HCT116 (cell line): ENCODE data around the gene MON2. TPM values are rescaled to one million over a fixed set of nuclear protein-coding genes. Genes with fewer than 3 reads are reported as not detected.
"Not testable (repeated sequence)": the region's sequence is repeated elsewhere in the genome, so short reads cannot be mapped to it uniquely, and the experiment has no call there.

Source experiments
- ATAC-seq: fragments of 200-7000 bp; cut with Tn5 transposase; 2 replicates; pipeline ENCODE4 v1.9.1; 2020; ENCODE audit warnings: mild to moderate bottlenecking, moderate library complexity
- BruUV-seq: library from RNA; stranded (reverse); fragments of 400-500 nt; replicated peaks from 2 replicates; lab custom pipeline; 2021; lab: Mats Ljungman, UMichigan
- CTCF ChIA-PET: fragments of 300-600 bp; sonication (Branson Sonifier 250); formaldehyde crosslinking; loops from one replicate; lab custom pipeline; 2021; ENCODE audit warnings: antibody characterized with exemption; lab: Charles Lee
- POLR2A ChIA-PET: fragments of 300-600, 350-600 bp; sonication (Branson Sonifier 250); formaldehyde crosslinking; loops from one replicate; lab custom pipeline; 2021; ENCODE audit warnings: antibody characterized with exemption; lab: Charles Lee
- RAD21 ChIA-PET, 2 experiments: fragments of 300-600 bp; sonication (Branson Sonifier 250); formaldehyde crosslinking; loops; one replicate each; lab custom pipeline; 2023; ENCODE audit warnings: low total read pairs in 2 of 2; ENCODE audit not compliant: uncharacterized antibody in 2 of 2, unreplicated experiment in 2 of 2, low non-redundant PET in 1 of 2; lab: Charles Lee
- DNase-seq: peaks from one replicate; pipeline ENCODE4 v3.0.0-alpha.2; 2010; ENCODE audit warnings: low read depth, low spot score
- H2AFZ ChIP-seq: fragments of 200-600 bp; shearing (Covaris generic), sonication (generic); 2 replicates; pipeline ENCODE4 v1.6.1; 2017; ENCODE audit warnings: low read depth, mixed run types, mixed read lengths, antibody characterized with exemption, low read length; ENCODE audit not compliant: poor library complexity, severe bottlenecking
- H3K27ac ChIP-seq: 2 replicates; pipeline ENCODE4 v1.5.1; 2012; ENCODE audit warnings: low read depth, low read length
- H3K27me3 ChIP-seq: fragments of 200-600 bp; sonication (generic); 2 replicates; pipeline ENCODE4 v1.6.1; 2016; ENCODE audit warnings: mixed run types, low read length, mixed read lengths; ENCODE audit not compliant: insufficient read depth
- H3K36me3 ChIP-seq, 2 experiments: fragments of 200-500 bp in 1 of 2; fragments of 200-600 bp in 1 of 2; sonication (Bioruptor generic) in 1 of 2; sonication (generic) in 1 of 2; 2 replicates each; pipeline versions ENCODE4 v1.5.1 to v1.6.1; 2014 to 2016; ENCODE audit warnings: low read length in 2 of 2, inconsistent platforms in 1 of 2, mixed read lengths in 1 of 2, mixed run types in 1 of 2; ENCODE audit not compliant: insufficient read depth in 2 of 2, control insufficient read depth in 1 of 2
- H3K4me1 ChIP-seq, 2 experiments: fragments of 200-600 bp in 1 of 2; sonication (generic) in 1 of 2; 2 replicates each; pipeline versions ENCODE4 v1.5.1 to v1.6.1; 2012 to 2017; ENCODE audit warnings: low read length in 2 of 2, inconsistent platforms in 1 of 2, mild to moderate bottlenecking in 1 of 2, mixed read lengths in 1 of 2, mixed run types in 1 of 2, moderate library complexity in 1 of 2; ENCODE audit not compliant: insufficient read depth in 2 of 2, control insufficient read depth in 1 of 2
- H3K4me2 ChIP-seq: fragments of 200-600 bp; sonication (generic); 2 replicates; pipeline ENCODE4 v1.6.1; 2017; ENCODE audit warnings: mixed run types, low read length, mixed read lengths
- H3K4me3 ChIP-seq, 2 experiments: fragments of 200-600 bp in 1 of 2; sonication (generic) in 1 of 2; replicated peaks in 1 of 2; 2 replicates each; pipeline ENCODE4 v1.5.1; 2011 to 2016; ENCODE audit warnings: low read length in 2 of 2, control low read depth in 1 of 2, low read depth in 1 of 2, mild to moderate bottlenecking in 1 of 2, mixed read lengths in 1 of 2, mixed run types in 1 of 2
- H3K79me2 ChIP-seq: fragments of 200-600 bp; sonication (generic); 2 replicates; pipeline ENCODE4 v1.6.1; 2017; ENCODE audit warnings: mild to moderate bottlenecking, mixed run types, low read length, moderate library complexity, mixed read lengths; ENCODE audit not compliant: insufficient read depth
- H3K9ac ChIP-seq: fragments of 200-600 bp; sonication (generic); 2 replicates; pipeline ENCODE4 v1.6.1; 2016; ENCODE audit warnings: low read length, mixed read lengths
- H3K9me2 ChIP-seq: fragments of 200-600 bp; sonication (generic), shearing (Covaris generic); 2 replicates; pipeline ENCODE4 v1.6.1; 2017; ENCODE audit warnings: mixed run types, mild to moderate bottlenecking, moderate library complexity; ENCODE audit not compliant: insufficient read depth
- H3K9me3 ChIP-seq, 2 experiments: fragments of 200-500 bp in 1 of 2; fragments of 200-600 bp in 1 of 2; sonication (Bioruptor generic) in 1 of 2; sonication (generic) in 1 of 2; 2 replicates each; pipeline ENCODE4 v1.6.1; 2014 to 2017; ENCODE audit warnings: low read length in 2 of 2, mixed read lengths in 2 of 2, inconsistent platforms in 1 of 2, low read depth in 1 of 2, mild to moderate bottlenecking in 1 of 2, mixed run types in 1 of 2, moderate library complexity in 1 of 2; ENCODE audit not compliant: control insufficient read depth in 1 of 2, insufficient read depth in 1 of 2
- H4K20me1 ChIP-seq: fragments of 200-600 bp; sonication (generic), shearing (Covaris generic); 2 replicates; pipeline ENCODE4 v1.6.1; 2017; ENCODE audit warnings: mixed run types, mild to moderate bottlenecking, moderate library complexity; ENCODE audit not compliant: insufficient read depth
- CBX3 ChIP-seq: IDR thresholded peaks from 2 replicates; pipeline ENCODE4 v1.6.1; 2012; ENCODE audit warnings: low read depth
- CEBPB ChIP-seq: IDR thresholded peaks from 2 replicates; pipeline ENCODE4 v1.6.1; 2012; ENCODE audit warnings: low read depth
- ELF1 ChIP-seq: IDR thresholded peaks from 2 replicates; pipeline ENCODE4 v1.6.1; 2012; ENCODE audit warnings: low read depth, borderline replicate concordance
- EZH2 ChIP-seq: fragments of 200-600 bp; sonication (generic); IDR thresholded peaks from 2 replicates; pipeline ENCODE4 v1.6.1; 2017; ENCODE audit warnings: antibody characterized with exemption, mixed run types
- EZH2phosphoT487 ChIP-seq: fragments of 200-600 bp; IDR thresholded peaks from 2 replicates; pipeline ENCODE4 v1.6.1; 2018; ENCODE audit warnings: antibody characterized with exemption, borderline replicate concordance
- JUND ChIP-seq: IDR thresholded peaks from 2 replicates; pipeline ENCODE4 v1.6.1; 2012
- POLR2A ChIP-seq: IDR thresholded peaks from 2 replicates; pipeline ENCODE4 v1.7.0; 2011; ENCODE audit warnings: borderline replicate concordance; ENCODE audit not compliant: insufficient read depth, insufficient read length; ENCODE audit errors: extremely low read depth
- SIN3A ChIP-seq: IDR thresholded peaks from 2 replicates; pipeline ENCODE4 v1.6.1; 2012; ENCODE audit warnings: low read depth
- SP1 ChIP-seq: IDR thresholded peaks from 2 replicates; pipeline ENCODE4 v1.6.1; 2012; ENCODE audit warnings: low read depth
- SRF ChIP-seq: IDR thresholded peaks from 2 replicates; pipeline ENCODE4 v1.6.1; 2012; ENCODE audit warnings: low read depth
- TCF7L2 ChIP-seq: IDR thresholded peaks from 2 replicates; pipeline ENCODE4 v1.7.0; 2011; ENCODE audit warnings: borderline replicate concordance, inconsistent platforms; ENCODE audit not compliant: insufficient read depth, insufficient read length; ENCODE audit errors: extremely low read depth
- YY1 ChIP-seq: IDR thresholded peaks from 2 replicates; pipeline ENCODE4 v1.6.1; 2011; ENCODE audit warnings: low read length, low read depth, moderate library complexity, mild to moderate bottlenecking; ENCODE audit not compliant: insufficient replicate concordance; ENCODE audit errors: extremely low read depth
- ZNF274 ChIP-seq: fragments of 200-500 bp; sonication (Bioruptor generic); IDR thresholded peaks from 2 replicates; pipeline ENCODE4 v1.6.1; 2014; ENCODE audit warnings: mild to moderate bottlenecking, low read depth, low read length, inconsistent platforms
- intact Hi-C: fragments of 100-400 bp; cut with micrococcal nuclease; formaldehyde crosslinking; loops from 2 replicates; pipeline ENCODE4 v1.10.0; 2022
- total RNA-seq: library from RNA; stranded (reverse); gene quantifications from one replicate; pipeline ENCODE4 v1.2.1, GENCODE V29; 2021; ENCODE audit not compliant: unreplicated experiment
- TF ChIP-seq, protein P1 (sequence below): IDR thresholded peaks from 2 replicates; pipeline ENCODE4 v1.6.1; 2012
- TF ChIP-seq, protein P2 (sequence below), 3 experiments: fragments of 200-600 bp in 1 of 3; sonication (generic) in 1 of 3; IDR thresholded peaks in 2 of 3; conservative IDR thresholded peaks in 1 of 3; 2 replicates each; pipeline ENCODE4 v1.5.1; 2012 to 2017; ENCODE audit warnings: low read depth in 2 of 3, low read length in 2 of 3, antibody characterized with exemption in 1 of 3, borderline replicate concordance in 1 of 3, control low read depth in 1 of 3, mild to moderate bottlenecking in 1 of 3, mixed read lengths in 1 of 3, mixed run types in 1 of 3, moderate library complexity in 1 of 3; ENCODE audit not compliant: insufficient read depth in 1 of 3
- TF ChIP-seq, protein P3 (sequence below): IDR thresholded peaks from 2 replicates; pipeline ENCODE4 v1.6.1; 2011; ENCODE audit warnings: mild to moderate bottlenecking, low read length, moderate library complexity; ENCODE audit not compliant: insufficient replicate concordance; ENCODE audit errors: extremely low read depth
- TF ChIP-seq, protein P4 (sequence below): IDR thresholded peaks from 2 replicates; pipeline ENCODE4 v1.6.1; 2012

MON2 gene
- total RNA-seq, 1 experiment from 2014 or later, result 30.7 TPM

DNA sequence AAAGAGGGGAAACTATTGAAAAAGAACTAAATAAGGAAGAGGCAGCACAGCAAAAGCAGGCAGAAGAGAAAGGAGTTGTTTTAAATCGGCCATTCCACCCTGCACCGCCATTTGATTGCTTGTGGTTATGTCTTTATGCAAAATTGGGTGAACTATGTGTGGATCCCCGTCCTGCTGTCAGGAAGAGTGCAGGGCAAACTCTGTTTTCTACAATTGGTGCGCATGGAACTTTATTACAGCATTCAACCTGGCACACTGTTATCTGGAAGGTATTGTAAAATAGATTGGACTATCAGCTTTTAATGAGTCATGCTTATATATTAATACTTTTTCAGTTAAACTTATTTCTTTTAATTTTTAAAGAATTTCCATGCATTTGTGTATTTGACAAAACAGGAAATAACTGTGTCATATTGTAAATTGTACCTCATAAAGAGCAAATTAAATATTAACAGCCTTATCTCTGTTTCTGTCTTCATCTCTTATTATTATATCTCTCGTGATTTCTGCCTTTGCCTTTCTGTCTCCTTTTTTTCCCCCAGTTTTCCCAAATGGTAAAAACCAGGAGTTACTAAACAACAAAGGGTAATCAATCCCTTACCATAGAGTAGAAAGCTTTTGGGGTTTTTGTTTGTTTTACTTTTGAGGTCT, 86.4 kb downstream of the MON2 start:
- intact Hi-C loops, result no loop called here
- 0 out of 4 replicates have a peak, but pooled peaks cover 0 to 8% of the 10 kb centered on the region in 2 experiments for H3K36me3 ChIP-seq
- no peaks in the 10 kb centered on the region for H3K9me2 ChIP-seq
- POLR2A ChIA-PET, result no interaction called here
- RAD21 ChIA-PET, result no interaction called here
- H3K9ac ChIP-seq, result no peak overlapping the region
- CTCF ChIA-PET, result no interaction called here
- H3K27ac ChIP-seq, result no peak overlapping the region
- no peak for TF ChIP-seq SIN3A
- TF ChIP-seq, protein P1, sequence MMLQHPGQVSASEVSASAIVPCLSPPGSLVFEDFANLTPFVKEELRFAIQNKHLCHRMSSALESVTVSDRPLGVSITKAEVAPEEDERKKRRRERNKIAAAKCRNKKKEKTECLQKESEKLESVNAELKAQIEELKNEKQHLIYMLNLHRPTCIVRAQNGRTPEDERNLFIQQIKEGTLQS, result no peak
- no peak for TF ChIP-seq SRF
- TF ChIP-seq, protein P2, sequence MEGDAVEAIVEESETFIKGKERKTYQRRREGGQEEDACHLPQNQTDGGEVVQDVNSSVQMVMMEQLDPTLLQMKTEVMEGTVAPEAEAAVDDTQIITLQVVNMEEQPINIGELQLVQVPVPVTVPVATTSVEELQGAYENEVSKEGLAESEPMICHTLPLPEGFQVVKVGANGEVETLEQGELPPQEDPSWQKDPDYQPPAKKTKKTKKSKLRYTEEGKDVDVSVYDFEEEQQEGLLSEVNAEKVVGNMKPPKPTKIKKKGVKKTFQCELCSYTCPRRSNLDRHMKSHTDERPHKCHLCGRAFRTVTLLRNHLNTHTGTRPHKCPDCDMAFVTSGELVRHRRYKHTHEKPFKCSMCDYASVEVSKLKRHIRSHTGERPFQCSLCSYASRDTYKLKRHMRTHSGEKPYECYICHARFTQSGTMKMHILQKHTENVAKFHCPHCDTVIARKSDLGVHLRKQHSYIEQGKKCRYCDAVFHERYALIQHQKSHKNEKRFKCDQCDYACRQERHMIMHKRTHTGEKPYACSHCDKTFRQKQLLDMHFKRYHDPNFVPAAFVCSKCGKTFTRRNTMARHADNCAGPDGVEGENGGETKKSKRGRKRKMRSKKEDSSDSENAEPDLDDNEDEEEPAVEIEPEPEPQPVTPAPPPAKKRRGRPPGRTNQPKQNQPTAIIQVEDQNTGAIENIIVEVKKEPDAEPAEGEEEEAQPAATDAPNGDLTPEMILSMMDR (IDR thresholded peaks at IDR 0.05 in 2 of 3, conservative IDR thresholded peaks at IDR 0.05 in 1 of 3; ENCODE audit: borderline replicate concordance in 1 of 3, insufficient read depth in 1 of 3, low read depth in 2 of 3, low read length in 2 of 3), result no peak
- TF ChIP-seq ELF1, result no peak
- TF ChIP-seq, protein P3, sequence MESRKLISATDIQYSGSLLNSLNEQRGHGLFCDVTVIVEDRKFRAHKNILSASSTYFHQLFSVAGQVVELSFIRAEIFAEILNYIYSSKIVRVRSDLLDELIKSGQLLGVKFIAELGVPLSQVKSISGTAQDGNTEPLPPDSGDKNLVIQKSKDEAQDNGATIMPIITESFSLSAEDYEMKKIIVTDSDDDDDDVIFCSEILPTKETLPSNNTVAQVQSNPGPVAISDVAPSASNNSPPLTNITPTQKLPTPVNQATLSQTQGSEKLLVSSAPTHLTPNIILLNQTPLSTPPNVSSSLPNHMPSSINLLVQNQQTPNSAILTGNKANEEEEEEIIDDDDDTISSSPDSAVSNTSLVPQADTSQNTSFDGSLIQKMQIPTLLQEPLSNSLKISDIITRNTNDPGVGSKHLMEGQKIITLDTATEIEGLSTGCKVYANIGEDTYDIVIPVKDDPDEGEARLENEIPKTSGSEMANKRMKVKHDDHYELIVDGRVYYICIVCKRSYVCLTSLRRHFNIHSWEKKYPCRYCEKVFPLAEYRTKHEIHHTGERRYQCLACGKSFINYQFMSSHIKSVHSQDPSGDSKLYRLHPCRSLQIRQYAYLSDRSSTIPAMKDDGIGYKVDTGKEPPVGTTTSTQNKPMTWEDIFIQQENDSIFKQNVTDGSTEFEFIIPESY, result no peak
- TF ChIP-seq ZNF274, result no peak
- TF ChIP-seq EZH2phosphoT487, result no peak
- TF ChIP-seq, protein P4, sequence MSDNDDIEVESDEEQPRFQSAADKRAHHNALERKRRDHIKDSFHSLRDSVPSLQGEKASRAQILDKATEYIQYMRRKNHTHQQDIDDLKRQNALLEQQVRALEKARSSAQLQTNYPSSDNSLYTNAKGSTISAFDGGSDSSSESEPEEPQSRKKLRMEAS, result no peak
- TF ChIP-seq JUND, result no peak
- no peak for TF ChIP-seq CEBPB
- TF ChIP-seq CBX3, result no peak
- TF ChIP-seq SP1, result no peak
- no peak for TF ChIP-seq POLR2A
- no peak for TF ChIP-seq YY1
- TF ChIP-seq EZH2, result no peak
- TF ChIP-seq TCF7L2, result no peak
- TF ChIP-seq, all 23 proteins: peak for 0
- H3K27me3 ChIP-seq, result no peaks in the 10 kb centered on the region
- DNase-seq (no peak), ATAC-seq (no peak)
- no peak overlapping the region for H3K4me3 ChIP-seq
- H3K4me2 ChIP-seq, result no peak overlapping the region
- BruUV-seq, result no TSS peak
- H3K9me3 ChIP-seq, result no peaks in the 10 kb centered on the region
- no peaks in the 10 kb centered on the region for H3K4me1 ChIP-seq
- H4K20me1 ChIP-seq, result no peaks in the 10 kb centered on the region
- H2AFZ ChIP-seq, result no peak overlapping the region
- H3K79me2 ChIP-seq, result no peaks in the 10 kb centered on the region

DNA sequence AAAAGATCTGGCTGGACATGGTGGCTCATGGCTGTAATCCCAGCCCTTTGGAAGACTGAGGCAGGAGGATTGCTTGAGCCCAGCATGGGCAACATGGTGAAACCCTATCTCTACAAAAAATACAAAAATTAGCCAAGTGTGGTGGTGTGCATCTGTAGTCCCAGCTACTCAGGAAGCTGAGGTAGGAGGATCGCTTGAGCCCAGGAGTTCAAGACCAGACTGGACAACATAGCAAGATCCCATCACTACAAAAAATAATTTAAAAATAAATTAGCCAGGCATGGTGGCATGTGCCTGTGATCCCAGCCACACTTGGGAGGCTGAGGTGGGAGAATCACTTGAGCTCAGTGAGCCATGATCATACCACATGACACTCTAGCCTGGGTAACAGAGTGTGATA, 92.7 kb downstream of the MON2 start:
- DNase-seq, BruUV-seq, RAD21 ChIA-PET, H3K4me3 ChIP-seq, intact Hi-C loops, H3K27me3 ChIP-seq, H3K9me2 ChIP-seq, H3K4me2 ChIP-seq, H3K9me3 ChIP-seq, H3K36me3 ChIP-seq, H3K9ac ChIP-seq, H3K4me1 ChIP-seq, CTCF ChIA-PET, H3K79me2 ChIP-seq, POLR2A ChIA-PET, H4K20me1 ChIP-seq, H3K27ac ChIP-seq, ATAC-seq, H2AFZ ChIP-seq: not testable (repeated sequence)
